PC-9 (cell line): ENCODE measurements around the gene RAD50. TPM values are rescaled to one million over a fixed set of nuclear protein-coding genes. Genes with fewer than 3 reads are reported as not detected.
"Not testable (repeated sequence)": the region's sequence is repeated elsewhere in the genome, so short reads cannot be mapped to it uniquely, and the experiment has no call there.

Source experiments
- Bru-seq: library from RNA; stranded (reverse); fragments of 400-500 nt; gene quantifications from one replicate; lab custom pipeline; 2021; lab: Mats Ljungman, UMichigan
- BruChase-seq, 2 experiments: library from RNA; stranded (reverse); fragments of 400-500 nt; gene quantifications; one replicate each; lab custom pipeline; 2021; lab: Mats Ljungman, UMichigan
- BruUV-seq: library from RNA; stranded (reverse); fragments of 400-500 nt; replicated peaks from 2 replicates; lab custom pipeline; 2021; lab: Mats Ljungman, UMichigan
- CTCF ChIA-PET: fragments of 300-600 bp; sonication (Branson Sonifier 250); formaldehyde crosslinking; loops from one replicate; lab custom pipeline; 2022; ENCODE audit warnings: antibody characterized with exemption; lab: Charles Lee
- POLR2A ChIA-PET: fragments of 300-600 bp; sonication (Branson Sonifier 250); formaldehyde crosslinking; loops from one replicate; lab custom pipeline; 2022; ENCODE audit warnings: antibody characterized with exemption; ENCODE audit not compliant: unreplicated experiment; lab: Charles Lee
- DNase-seq, 2 experiments: peaks; one replicate each; pipeline versions ENCODE4 v3.0.0 to v3.0.0-alpha.2; 2015 to 2022; ENCODE audit warnings: mixed read lengths in 1 of 2
- H2AFZ ChIP-seq: fragments of 200-600 bp; sonication (generic); 2 replicates; pipeline ENCODE4 v1.8.1; 2017; ENCODE audit warnings: antibody characterized with exemption
- H3F3A ChIP-seq: fragments of 200-600 bp; sonication (generic); 2 replicates; pipeline ENCODE4 v1.8.1; 2017; ENCODE audit warnings: antibody characterized with exemption, mild to moderate bottlenecking, low read depth; ENCODE audit not compliant: insufficient read depth
- H3K27ac ChIP-seq: fragments of 200-600 bp; sonication (generic); 2 replicates; pipeline ENCODE4 v1.6.1; 2016; ENCODE audit warnings: mixed run types
- H3K27me3 ChIP-seq: fragments of 200-600 bp; sonication (generic); 2 replicates; pipeline ENCODE4 v1.6.1; 2016; ENCODE audit warnings: low read depth, mixed run types; ENCODE audit not compliant: insufficient read depth
- H3K36me3 ChIP-seq: fragments of 200-600 bp; sonication (generic); 2 replicates; pipeline ENCODE4 v1.6.1; 2016; ENCODE audit warnings: low read depth, mixed run types
- H3K4me1 ChIP-seq: fragments of 200-600 bp; sonication (generic); replicated peaks from 2 replicates; pipeline ENCODE4 v1.6.1; 2016; ENCODE audit warnings: mixed run types; ENCODE audit not compliant: insufficient read depth
- H3K4me2 ChIP-seq: fragments of 200-600 bp; sonication (generic); 2 replicates; pipeline ENCODE4 v1.6.1; 2017; ENCODE audit warnings: mixed run types
- H3K4me3 ChIP-seq: fragments of 200-600 bp; sonication (generic); 2 replicates; pipeline ENCODE4 v1.6.1; 2016; ENCODE audit warnings: mixed run types
- H3K79me2 ChIP-seq: fragments of 200-600 bp; sonication (generic); 2 replicates; pipeline ENCODE4 v1.6.1; 2017; ENCODE audit warnings: low read depth, mixed run types
- H3K9me2 ChIP-seq: fragments of 200-600 bp; sonication (generic); 2 replicates; pipeline ENCODE4 v1.8.1; 2017; ENCODE audit warnings: mild to moderate bottlenecking; ENCODE audit not compliant: insufficient read depth
- H3K9me3 ChIP-seq: fragments of 200-600 bp; sonication (generic); 2 replicates; pipeline ENCODE4 v1.8.1; 2016; ENCODE audit warnings: low read depth; ENCODE audit not compliant: insufficient read depth
- H4K20me1 ChIP-seq: fragments of 200-600 bp; sonication (generic); 2 replicates; pipeline ENCODE4 v1.8.1; 2017; ENCODE audit not compliant: insufficient read depth
- CTCF ChIP-seq: fragments of 200-600 bp; sonication (generic); conservative IDR thresholded peaks from 2 replicates; pipeline ENCODE4 v1.6.1; 2017; ENCODE audit warnings: mixed run types, antibody characterized with exemption, mild to moderate bottlenecking, moderate library complexity
- EZH2 ChIP-seq: fragments of 200-600 bp; sonication (generic); IDR thresholded peaks from 2 replicates; pipeline ENCODE4 v1.8.0; 2017; ENCODE audit warnings: antibody characterized with exemption, low read depth
- intact Hi-C: fragments of 100-400 bp; cut with micrococcal nuclease; formaldehyde crosslinking; loops from one replicate; pipeline ENCODE4 v1.10.0; 2022; ENCODE audit not compliant: unreplicated experiment
- long read RNA-seq: library from polyadenylated mRNA; stranded (forward); transcript quantifications from one replicate; pipeline ENCODE4 v2.0.0, GENCODE V29; 2022
- total RNA-seq: library from RNA; stranded (reverse); gene quantifications from 2 replicates; pipeline ENCODE4 v1.2.3, GENCODE V29; 2021

Gene RAD50
- total RNA-seq (33.9 and 42.2 TPM in 2 replicates), Bru-seq, nascent RNA (percentile 77 among the genes with signal in this experiment), BruChase-seq, experiment 1, labeled RNA remaining after a 2-hour chase (percentile 93 among the genes with signal in this experiment), BruChase-seq, experiment 2, labeled RNA remaining after a 6-hour chase (percentile 98 among the genes with signal in this experiment)
- long read RNA-seq, full-length matches to known transcripts = 20 of 33 reads
- long read RNA-seq, partial matches to known transcripts = 1 of 33 reads
- long read RNA-seq, other reads (novel, unspliced or antisense) = 12 of 33 reads

GRCh38 chr5:132556763-132557477 lies at the start of gene RAD50:
Gene RAD50, plus strand, starts transcription at chr5:132556977. Its CDS starts 348 bp downstream, at chr5:132557325.
- TSS peak; percentile 91 for BruUV-seq
- H3K9me3 ChIP-seq = no peaks in the 10 kb centered on the region
- POLR2A ChIA-PET = interaction anchor here (0.7 kb wide), 1 partner anchor 19 kb away, joined by 3 read pairs; no protein-coding TSS in a partner anchor
- H3K36me3 ChIP-seq = peaks cover 20% of the 10 kb centered on the region
- peak within 1 kb of the TSS; percentile 95 for H3K4me2 ChIP-seq
- intact Hi-C loops = loop anchor here (5.0 kb wide), 1 partner anchor 60 kb away; no protein-coding TSS in a partner anchor
- H3K4me3 ChIP-seq = peak within 1 kb of the TSS; percentile 97
- peaks cover 24% of the 10 kb centered on the region for H3F3A ChIP-seq
- DNase-seq = peak; percentile 73 to 88
- peak within 1 kb of the TSS; percentile 96 for H2AFZ ChIP-seq
- peaks cover 44% of the 10 kb centered on the region for H3K79me2 ChIP-seq
- CTCF ChIA-PET = no interaction called here
- H3K4me1 ChIP-seq = peaks cover 18% of the 10 kb centered on the region
- H3K9me2 ChIP-seq = no peaks in the 10 kb centered on the region; the same call in 1 of the 2 replicates
- TF ChIP-seq EZH2 = no peak
- TF ChIP-seq CTCF = no peak
- peak within 1 kb of the TSS; percentile 74 for H3K27ac ChIP-seq
- H3K27me3 ChIP-seq = no peaks in the 10 kb centered on the region
- H4K20me1 ChIP-seq = no peaks in the 10 kb centered on the region

- no peaks in the 10 kb centered on the region for H3K27me3 ChIP-seq
- H3K9me2 ChIP-seq = no peaks in the 10 kb centered on the region
- ChIA-PET POLR2A (no interaction called here), CTCF (no interaction called here)
- no peaks in the 10 kb centered on the region for H3K36me3 ChIP-seq
- intact Hi-C loops = no loop called here
- no peak overlapping the region for H3K4me2 ChIP-seq
- H3K27ac ChIP-seq = no peak overlapping the region
- no peak overlapping the region for H3K4me3 ChIP-seq
- TF ChIP-seq CTCF (no peak), EZH2 (no peak)
- H3F3A ChIP-seq = peaks cover 25% of the 10 kb centered on the region
- peak in 1 of 2 experiments; percentile 56 for DNase-seq
- BruUV-seq = no TSS peak
- H4K20me1 ChIP-seq = no peaks in the 10 kb centered on the region
- H3K9me3 ChIP-seq = peaks cover 11% of the 10 kb centered on the region
- peaks cover 10% of the 10 kb centered on the region for H3K4me1 ChIP-seq
- H3K79me2 ChIP-seq = no peaks in the 10 kb centered on the region
- H2AFZ ChIP-seq = no peak overlapping the region
Measured at GRCh38 chr5:132510076-132510475, 46.7 kb upstream of the RAD50 start.

- H3K9me2 ChIP-seq, intact Hi-C loops, H3K36me3 ChIP-seq, POLR2A ChIA-PET, BruUV-seq, H3K27me3 ChIP-seq, H3K4me2 ChIP-seq, H3K4me3 ChIP-seq, CTCF ChIA-PET, DNase-seq, H2AFZ ChIP-seq, H3K27ac ChIP-seq, H3K79me2 ChIP-seq, H4K20me1 ChIP-seq: not testable (repeated sequence)
- Histone ChIP-seq H3K9me3 (peaks cover 11% of the 10 kb centered on the region), H3F3A (peaks cover 19% of the 10 kb centered on the region), H3K4me1 (peaks cover 10% of the 10 kb centered on the region)
Measured at GRCh38 chr5:132513618-132514336, 43.0 kb upstream of the RAD50 start.

GRCh38 chr5:132522067-132522466 lies 34.7 kb upstream of the RAD50 start:
- CTCF ChIA-PET, H3K27me3 ChIP-seq: not testable (repeated sequence)

GRCh38 chr5:132524877-132525276 lies 31.9 kb upstream of the RAD50 start:
- H3K27ac ChIP-seq, H3K4me1 ChIP-seq, H3K27me3 ChIP-seq, BruUV-seq, H3K36me3 ChIP-seq, H3F3A ChIP-seq, H4K20me1 ChIP-seq, H3K4me3 ChIP-seq, POLR2A ChIA-PET, H3K4me2 ChIP-seq, CTCF ChIA-PET, DNase-seq, H3K79me2 ChIP-seq, H3K9me2 ChIP-seq, H2AFZ ChIP-seq, H3K9me3 ChIP-seq: not testable (repeated sequence)
- intact Hi-C loops = loop anchor here (10.0 kb wide), 2 partner anchors 180 to 460 kb away; partner anchors contain the start of gene IL3

More at GRCh38 chr5:132522067-132522466, 34.7 kb upstream of the RAD50 start:
- POLR2A ChIA-PET, H3K36me3 ChIP-seq, H3K4me3 ChIP-seq, BruUV-seq, H3K4me2 ChIP-seq, H3K4me1 ChIP-seq, H3K27ac ChIP-seq, H3F3A ChIP-seq, H3K79me2 ChIP-seq, H4K20me1 ChIP-seq, DNase-seq, H3K9me2 ChIP-seq, H3K9me3 ChIP-seq, H2AFZ ChIP-seq: not testable (repeated sequence)
- intact Hi-C loops = loop anchor here (10.0 kb wide), 2 partner anchors 183 to 457 kb away; partner anchors contain the start of gene IL3
